ENCODE data around the gene OTOP1.
"Not testable (repeated sequence)": the region's sequence is repeated elsewhere in the genome, so short reads cannot be mapped to it uniquely, and the experiment has no call there.

The OTOP1 gene

DNA sequence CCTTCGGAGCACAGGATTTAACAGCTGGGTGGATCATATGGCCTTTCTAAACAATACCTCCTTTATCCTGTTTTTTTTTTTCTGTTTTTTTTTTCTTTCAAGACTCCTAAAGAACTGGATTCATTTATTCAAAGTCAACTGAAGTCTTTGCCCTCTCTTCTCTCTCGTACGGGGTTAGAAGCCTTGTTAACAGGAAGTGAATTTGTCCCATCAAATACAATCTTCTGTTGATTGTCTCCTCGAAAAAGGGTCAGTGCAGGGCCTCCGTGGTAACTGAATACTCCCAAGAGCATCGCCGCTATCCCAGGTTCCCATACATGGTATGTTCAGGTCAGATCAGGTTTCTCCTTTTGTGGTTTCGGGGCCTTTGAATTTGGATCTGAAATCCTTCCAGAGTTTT, 23.1 kb upstream of the OTOP1 start:
- Mint-ChIP-seq H3K9me3 (no peaks in the 10 kb centered on the region), H3K36me3 (ENCODE audit: low read depth) (peaks cover 10% of the 10 kb centered on the region), H3K4me3 (peak overlapping the region; percentile 28), H3K27ac (no peak overlapping the region), H3K4me1 (ENCODE audit: low read depth) (peaks cover 13% of the 10 kb centered on the region), H3K27me3 (ENCODE audit: low read depth) (no peaks in the 10 kb centered on the region)
- no peak for DNase-seq (ENCODE audit: low spot score)

DNA sequence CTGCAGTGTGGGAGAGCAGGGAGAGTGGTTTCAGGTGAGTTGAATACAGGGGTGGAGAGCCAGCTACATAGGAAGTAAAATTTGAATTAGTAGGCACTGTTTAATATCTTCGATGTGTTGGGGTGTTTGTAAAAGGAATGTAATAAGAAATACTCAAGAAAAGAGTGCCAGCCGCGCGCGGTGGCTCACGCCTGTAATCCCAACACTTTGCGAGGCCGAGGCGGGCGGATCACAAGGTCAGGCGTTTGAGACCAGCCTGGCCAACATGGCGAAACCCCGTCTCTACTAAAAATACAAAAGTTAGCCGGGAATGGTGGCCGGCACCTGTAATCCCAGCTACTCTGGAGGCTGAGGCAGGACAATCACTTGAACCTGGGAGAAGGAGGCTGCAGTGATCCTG, 22.6 kb upstream of the OTOP1 start:
- Mint-ChIP-seq H3K4me1 (ENCODE audit: low read depth) (peaks cover 13% of the 10 kb centered on the region), H3K36me3 (ENCODE audit: low read depth) (peaks cover 10% of the 10 kb centered on the region), H3K4me3 (peak overlapping the region; percentile 95)
- not testable (repeated sequence) for DNase-seq (ENCODE audit: low spot score); H3K27me3 Mint-ChIP-seq (ENCODE audit: low read depth); H3K9me3 Mint-ChIP-seq; H3K27ac Mint-ChIP-seq

DNA sequence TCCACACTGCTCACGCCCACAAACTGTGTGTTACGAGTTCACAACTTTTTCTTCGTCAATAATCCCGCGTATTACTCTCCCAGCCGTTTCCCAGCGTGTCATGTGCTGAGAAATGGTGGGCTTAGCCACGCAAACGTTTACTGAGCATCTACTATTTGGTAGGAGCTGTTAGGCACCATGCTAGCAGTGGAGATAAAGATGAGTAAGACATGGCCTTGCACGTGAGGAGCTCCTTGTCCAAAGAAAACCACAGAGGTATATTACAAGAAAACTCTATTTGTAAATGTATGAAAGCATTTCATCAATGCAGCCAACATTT, 22.1 kb upstream of the OTOP1 start:
- H3K27ac Mint-ChIP-seq = peak overlapping the region; percentile 97
- no peaks in the 10 kb centered on the region for H3K27me3 Mint-ChIP-seq (ENCODE audit: low read depth)
- DNase-seq (ENCODE audit: low spot score) = no peak
- H3K36me3 Mint-ChIP-seq (ENCODE audit: low read depth) = peaks cover 10% of the 10 kb centered on the region
- H3K9me3 Mint-ChIP-seq = no peaks in the 10 kb centered on the region
- H3K4me3 Mint-ChIP-seq = peak overlapping the region; percentile 95
- peaks cover 13% of the 10 kb centered on the region for H3K4me1 Mint-ChIP-seq (ENCODE audit: low read depth)

DNA sequence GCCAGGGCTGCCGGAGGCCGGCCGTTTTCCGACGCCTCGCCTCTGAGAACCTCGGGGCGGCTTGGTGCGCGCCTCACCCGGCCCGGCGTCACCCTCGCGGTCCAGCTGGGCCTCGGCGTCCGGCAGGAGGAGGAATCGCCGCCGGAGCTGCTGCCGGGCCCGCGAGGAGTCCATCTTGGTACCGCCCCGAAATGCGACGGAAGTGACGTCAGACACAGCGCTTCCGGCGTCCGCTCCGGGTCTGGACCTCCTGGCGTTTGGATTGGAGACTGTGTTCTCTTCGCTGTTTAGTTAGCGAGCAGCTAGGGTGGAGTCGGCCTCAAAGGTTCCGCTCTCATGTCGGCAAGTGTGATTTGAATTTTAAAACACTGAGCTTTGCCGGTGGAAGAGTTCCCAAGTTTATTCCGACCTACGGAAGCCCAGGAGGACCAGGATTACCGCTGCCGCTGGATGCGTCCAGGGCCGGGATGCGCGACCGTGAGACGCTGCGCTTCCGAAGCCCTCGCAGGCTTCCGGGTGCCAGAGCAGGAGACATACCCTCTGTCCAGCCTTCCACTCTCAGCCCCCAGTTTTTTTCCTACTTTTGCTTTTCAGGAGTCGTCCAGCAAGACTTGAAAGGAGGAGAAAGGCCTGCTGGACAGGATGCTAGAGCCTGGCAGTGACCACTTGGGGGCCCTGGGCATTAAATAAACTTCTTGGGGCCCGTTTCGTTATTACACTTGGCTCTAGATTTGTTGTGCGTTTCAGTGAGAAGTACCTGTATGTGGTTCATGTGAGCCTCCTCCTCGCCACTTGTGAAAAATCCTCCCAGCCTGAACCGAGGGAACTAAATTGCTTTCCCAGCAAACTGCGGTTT, 21.5 kb upstream of the OTOP1 start, which contains the start of gene TMEM128:
Gene TMEM128 (minus strand): TSS at position 195 of the 856 bp plus-strand sequence. CDS start 21 bp downstream, at position 174.
- peak within 1 kb of the TSS; percentile 95 for H3K4me3 Mint-ChIP-seq
- DNase-seq (ENCODE audit: low spot score) = peak; percentile 91
- H3K4me1 Mint-ChIP-seq (ENCODE audit: low read depth) = peaks cover 13% of the 10 kb centered on the region

DNA sequence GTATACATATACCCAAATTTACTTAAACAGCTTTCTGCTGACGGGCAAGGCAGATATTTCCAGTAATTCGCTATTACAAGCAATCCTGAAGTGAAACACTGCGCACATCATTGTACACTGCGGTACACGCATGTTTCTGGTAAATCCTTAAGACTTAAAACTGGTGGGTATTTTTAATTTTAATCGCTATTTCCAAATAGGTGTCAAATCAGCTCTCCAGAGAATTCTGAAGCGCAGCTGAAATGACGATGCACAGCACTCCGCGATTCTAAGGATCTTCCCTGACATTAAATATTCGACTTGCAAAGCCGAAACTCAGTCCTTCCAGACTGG, 20.9 kb upstream of the OTOP1 start:
- H3K9me3 Mint-ChIP-seq = no peaks in the 10 kb centered on the region

More for the DNA sequence above, 21.5 kb upstream of the OTOP1 start, which contains the start of gene TMEM128:
- H3K27ac Mint-ChIP-seq = peak within 1 kb of the TSS; percentile 97
- no peaks in the 10 kb centered on the region for H3K27me3 Mint-ChIP-seq (ENCODE audit: low read depth)
- peaks cover 10% of the 10 kb centered on the region for H3K36me3 Mint-ChIP-seq (ENCODE audit: low read depth)
- no peaks in the 10 kb centered on the region for H3K9me3 Mint-ChIP-seq

DNA sequence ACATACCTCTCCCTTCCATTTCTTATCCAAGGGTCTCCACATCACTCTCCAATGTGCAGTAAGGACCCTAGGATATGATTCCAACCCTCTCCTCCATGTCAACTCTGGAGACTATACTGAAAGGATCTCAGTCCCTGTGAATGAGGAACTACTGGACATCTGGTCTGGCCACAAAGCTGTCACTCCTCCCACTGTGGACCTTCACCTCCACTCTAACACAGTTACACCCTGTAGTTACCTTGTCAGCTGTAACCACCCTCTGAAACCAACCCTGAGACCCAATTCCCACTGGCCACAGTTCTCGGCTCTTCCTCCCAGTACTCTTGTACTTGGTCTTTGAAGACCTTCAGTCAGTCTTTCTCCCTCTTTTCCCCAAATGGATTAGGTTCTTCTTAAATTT, 18.4 kb upstream of the OTOP1 start:
- H3K36me3 Mint-ChIP-seq (ENCODE audit: low read depth) = peaks cover 17% of the 10 kb centered on the region
- DNase-seq (ENCODE audit: low spot score) = no peak
- H3K27me3 Mint-ChIP-seq (ENCODE audit: low read depth) = no peaks in the 10 kb centered on the region
- H3K27ac Mint-ChIP-seq = peak overlapping the region; percentile 11
- no peaks in the 10 kb centered on the region for H3K9me3 Mint-ChIP-seq
- H3K4me1 Mint-ChIP-seq (ENCODE audit: low read depth) = peaks cover 13% of the 10 kb centered on the region
- H3K4me3 Mint-ChIP-seq = no peak overlapping the region

More for the DNA sequence above, 20.9 kb upstream of the OTOP1 start:
- peaks cover 10% of the 10 kb centered on the region for H3K36me3 Mint-ChIP-seq (ENCODE audit: low read depth)
- peak overlapping the region; percentile 97 for H3K27ac Mint-ChIP-seq
- H3K27me3 Mint-ChIP-seq (ENCODE audit: low read depth) = no peaks in the 10 kb centered on the region
- DNase-seq (ENCODE audit: low spot score) = no peak
- peaks cover 13% of the 10 kb centered on the region for H3K4me1 Mint-ChIP-seq (ENCODE audit: low read depth)
- peak overlapping the region; percentile 95 for H3K4me3 Mint-ChIP-seq

DNA sequence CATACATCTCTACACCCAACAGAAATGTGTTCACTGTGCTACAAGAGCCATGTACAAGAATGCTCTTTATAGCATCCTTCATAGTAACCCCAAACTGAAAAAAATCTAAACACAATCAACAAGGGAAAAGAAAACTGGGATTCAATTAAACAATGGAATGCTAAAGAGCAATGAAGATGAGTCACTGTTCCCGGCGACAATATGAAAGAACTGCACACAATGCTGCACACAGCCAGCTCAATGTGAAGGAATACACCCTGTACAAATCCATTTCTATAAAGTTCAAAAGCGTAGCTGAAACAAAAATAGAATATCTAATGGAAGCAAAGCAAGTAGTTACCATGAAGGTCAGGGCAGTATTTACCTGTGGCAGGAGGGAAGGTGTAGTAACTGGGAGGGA, 12.8 kb upstream of the OTOP1 start:
- H3K4me1 Mint-ChIP-seq (ENCODE audit: low read depth); H3K27ac Mint-ChIP-seq; H3K9me3 Mint-ChIP-seq; H3K4me3 Mint-ChIP-seq; H3K27me3 Mint-ChIP-seq (ENCODE audit: low read depth); DNase-seq (ENCODE audit: low spot score): not testable (repeated sequence)
- H3K36me3 Mint-ChIP-seq (ENCODE audit: low read depth) = peaks cover 26% of the 10 kb centered on the region

DNA sequence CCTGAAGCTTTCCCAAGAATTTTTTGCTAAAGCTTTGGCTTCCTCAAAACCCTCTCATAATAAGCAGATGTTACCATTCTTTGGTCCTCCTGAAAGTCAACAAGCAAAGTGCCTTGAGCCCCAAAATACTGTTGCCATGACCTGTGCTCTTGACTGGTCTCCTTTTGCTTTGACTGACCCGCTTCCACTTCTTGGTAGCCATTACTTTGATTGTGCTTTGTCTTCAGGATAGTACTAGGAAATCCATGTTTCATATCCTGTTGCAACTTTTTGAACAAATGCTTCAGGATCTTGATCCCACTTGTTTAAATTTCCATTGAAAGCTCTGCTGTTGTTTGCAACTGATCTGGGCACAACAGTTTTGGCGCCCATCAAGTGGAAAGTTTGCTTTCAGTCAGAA, 6.9 kb upstream of the OTOP1 start:
- peaks cover 7% of the 10 kb centered on the region for H3K27me3 Mint-ChIP-seq (ENCODE audit: low read depth)
- no peaks in the 10 kb centered on the region for H3K9me3 Mint-ChIP-seq
- no peak overlapping the region for H3K4me3 Mint-ChIP-seq
- H3K36me3 Mint-ChIP-seq (ENCODE audit: low read depth) = peaks cover 7% of the 10 kb centered on the region
- no peak overlapping the region for H3K27ac Mint-ChIP-seq
- no peak for DNase-seq (ENCODE audit: low spot score)
- H3K4me1 Mint-ChIP-seq (ENCODE audit: low read depth) = no peaks in the 10 kb centered on the region

DNA sequence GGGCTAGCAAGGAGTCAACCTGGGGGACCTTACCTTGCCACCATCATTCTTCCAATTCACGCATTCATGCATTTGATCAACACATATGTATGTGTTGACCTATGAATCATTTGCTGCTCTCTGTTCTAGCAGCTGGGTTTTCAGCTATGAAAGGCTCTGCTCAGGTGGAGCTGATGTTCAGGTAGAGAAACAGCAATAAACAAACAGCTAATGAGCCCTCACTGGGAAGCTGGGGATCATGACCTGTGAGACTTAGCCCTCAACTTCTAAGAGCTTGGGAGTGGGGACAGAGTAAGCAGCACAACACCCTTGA, 1.6 kb upstream of the OTOP1 start:
- peaks cover 47% of the 10 kb centered on the region for H3K27me3 Mint-ChIP-seq (ENCODE audit: low read depth)
- H3K4me3 Mint-ChIP-seq = no peak overlapping the region
- H3K9me3 Mint-ChIP-seq = no peaks in the 10 kb centered on the region
- H3K27ac Mint-ChIP-seq = no peak overlapping the region
- H3K36me3 Mint-ChIP-seq (ENCODE audit: low read depth) = peaks cover 7% of the 10 kb centered on the region
- peaks cover 2% of the 10 kb centered on the region for H3K4me1 Mint-ChIP-seq (ENCODE audit: low read depth)
- no peak for DNase-seq (ENCODE audit: low spot score)

DNA sequence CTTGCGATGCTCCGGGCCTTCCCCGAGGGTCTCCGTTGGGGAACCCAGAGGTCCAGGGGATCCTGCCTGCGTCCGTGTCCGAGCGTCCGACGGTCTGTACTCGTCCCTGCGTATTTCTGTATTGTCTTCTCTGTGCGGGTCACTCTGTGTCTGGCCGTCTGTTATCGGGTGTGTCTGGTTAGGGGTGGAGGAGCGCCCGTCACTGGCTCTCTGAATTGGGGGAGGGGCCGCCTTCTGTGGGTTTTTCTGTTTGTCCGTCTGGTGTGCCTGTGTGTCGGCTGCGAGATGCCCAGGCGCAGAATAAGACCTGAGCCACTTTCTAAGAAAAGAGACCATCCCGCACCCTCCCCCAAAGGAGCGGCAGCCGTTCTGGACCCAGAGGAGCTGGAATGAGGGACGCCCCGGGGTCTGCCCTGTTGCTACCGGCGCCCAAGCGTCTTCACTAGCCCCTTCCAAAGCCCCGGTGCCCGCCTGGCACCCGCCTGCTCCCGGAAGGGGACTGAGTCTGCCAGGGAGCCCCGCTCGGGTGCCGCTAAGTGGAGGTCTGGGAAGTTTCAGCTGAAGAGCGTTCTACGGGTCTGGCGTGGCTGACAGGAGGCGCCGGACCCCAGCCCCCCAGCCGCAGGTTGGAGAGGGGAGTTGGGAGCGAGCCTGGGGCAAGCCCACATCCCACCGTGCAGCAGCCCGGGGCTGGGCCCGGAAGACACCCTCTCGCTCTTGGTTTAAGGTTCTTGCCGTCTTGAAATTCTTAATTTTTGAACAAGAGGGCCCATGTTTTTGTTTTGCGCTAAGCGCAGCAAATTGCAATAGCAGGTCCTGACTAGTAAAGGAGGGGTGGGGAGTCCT, 1.0 kb upstream of the OTOP1 start:
- H3K4me1 Mint-ChIP-seq (ENCODE audit: low read depth) = peaks cover 2% of the 10 kb centered on the region
- H3K27me3 Mint-ChIP-seq (ENCODE audit: low read depth) = peaks cover 52% of the 10 kb centered on the region
- DNase-seq (ENCODE audit: low spot score) = no peak
- no peak overlapping the region for H3K4me3 Mint-ChIP-seq
- H3K36me3 Mint-ChIP-seq (ENCODE audit: low read depth) = peaks cover 7% of the 10 kb centered on the region
- H3K27ac Mint-ChIP-seq = no peak overlapping the region
- H3K9me3 Mint-ChIP-seq = no peaks in the 10 kb centered on the region

DNA sequence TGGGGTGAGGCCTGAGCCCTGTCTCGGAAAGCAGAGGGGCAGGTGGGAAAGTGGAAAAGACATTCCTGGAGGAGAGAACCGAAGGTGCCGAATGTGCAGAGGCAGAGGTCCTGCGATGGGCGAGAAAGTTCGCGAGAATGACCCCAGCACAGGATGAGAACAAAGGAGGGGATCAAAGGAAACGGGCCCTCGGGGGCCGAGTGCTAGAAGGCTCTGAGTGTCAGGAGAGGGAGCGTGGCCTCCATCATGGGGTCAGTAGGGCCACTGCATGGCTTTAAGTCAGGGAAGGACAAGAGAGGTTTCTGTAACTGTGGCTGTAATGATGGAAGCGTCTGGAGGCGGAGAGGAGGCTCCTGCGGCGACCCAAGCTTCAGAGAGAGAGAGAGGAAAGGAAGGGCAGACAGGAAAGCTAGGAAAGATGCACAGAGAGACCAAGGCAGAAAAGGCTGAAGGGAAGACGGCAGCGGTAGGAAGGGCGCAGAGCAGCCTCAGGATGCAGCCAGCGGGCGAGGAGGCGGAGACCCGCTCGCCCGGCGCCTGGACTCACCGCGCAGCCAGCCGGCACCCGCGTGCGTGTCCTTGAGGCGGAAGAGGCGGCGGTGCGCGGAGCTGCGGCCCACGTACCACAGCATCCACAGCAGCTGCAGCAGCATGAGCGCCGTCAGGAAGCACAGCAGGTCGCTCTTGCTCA, 669 bp downstream of the OTOP1 start:
- Mint-ChIP-seq H3K9me3 (no peaks in the 10 kb centered on the region), H3K4me1 (ENCODE audit: low read depth) (peaks cover 2% of the 10 kb centered on the region), H3K4me3 (no peak overlapping the region), H3K27ac (no peak overlapping the region), H3K36me3 (ENCODE audit: low read depth) (peaks cover 7% of the 10 kb centered on the region), H3K27me3 (ENCODE audit: low read depth) (peaks cover 52% of the 10 kb centered on the region)
- no peak for DNase-seq (ENCODE audit: low spot score)

DNA sequence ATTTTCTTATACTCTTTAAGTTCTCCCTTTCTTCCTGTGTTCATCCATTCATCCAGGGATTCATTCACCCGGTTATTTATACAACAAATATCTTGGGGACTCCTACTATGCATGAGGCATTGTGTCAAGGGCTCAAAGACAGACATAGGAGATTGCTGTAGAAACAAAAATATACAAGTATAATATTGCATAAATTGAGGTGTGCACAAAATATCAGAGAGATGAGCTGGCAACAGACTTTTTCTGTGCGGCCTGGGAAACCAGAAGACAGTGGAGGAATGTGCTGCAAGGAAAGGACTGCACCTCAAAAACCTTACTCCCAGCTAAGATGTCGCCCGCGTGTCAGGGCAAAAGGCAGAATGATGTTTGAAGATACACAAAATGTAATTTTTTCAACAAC, 9.6 kb downstream of the OTOP1 start:
- Mint-ChIP-seq H3K36me3 (ENCODE audit: low read depth) (no peaks in the 10 kb centered on the region), H3K4me1 (ENCODE audit: low read depth) (no peaks in the 10 kb centered on the region), H3K27me3 (ENCODE audit: low read depth) (peaks cover 4% of the 10 kb centered on the region), H3K27ac (no peak overlapping the region), H3K9me3 (no peaks in the 10 kb centered on the region), H3K4me3 (no peak overlapping the region)
- no peak for DNase-seq (ENCODE audit: low spot score)

DNA sequence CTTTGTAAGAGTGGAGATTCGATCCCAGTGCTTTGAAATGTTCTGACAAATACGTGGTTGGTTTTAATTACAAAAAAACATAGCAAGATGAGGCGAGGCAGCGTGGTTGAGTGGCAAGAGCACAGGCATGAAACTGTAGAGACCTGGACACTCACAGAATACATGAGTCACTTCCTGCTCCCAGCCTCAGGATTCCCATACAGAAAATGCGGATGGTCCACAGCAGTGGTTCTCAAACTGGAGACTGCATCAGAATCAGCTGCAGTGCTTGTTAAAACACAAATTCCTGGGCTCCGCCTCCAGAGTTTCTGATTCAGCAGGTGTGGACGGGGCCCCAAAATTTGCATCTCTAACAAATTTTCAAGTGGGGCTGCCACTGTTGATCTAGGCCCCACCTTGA, 10.1 kb downstream of the OTOP1 start:
- H3K4me3 Mint-ChIP-seq = no peak overlapping the region
- DNase-seq (ENCODE audit: low spot score) = no peak
- H3K9me3 Mint-ChIP-seq = no peaks in the 10 kb centered on the region
- no peaks in the 10 kb centered on the region for H3K36me3 Mint-ChIP-seq (ENCODE audit: low read depth)
- no peaks in the 10 kb centered on the region for H3K4me1 Mint-ChIP-seq (ENCODE audit: low read depth)
- H3K27ac Mint-ChIP-seq = no peak overlapping the region
- H3K27me3 Mint-ChIP-seq (ENCODE audit: low read depth) = peaks cover 4% of the 10 kb centered on the region

DNA sequence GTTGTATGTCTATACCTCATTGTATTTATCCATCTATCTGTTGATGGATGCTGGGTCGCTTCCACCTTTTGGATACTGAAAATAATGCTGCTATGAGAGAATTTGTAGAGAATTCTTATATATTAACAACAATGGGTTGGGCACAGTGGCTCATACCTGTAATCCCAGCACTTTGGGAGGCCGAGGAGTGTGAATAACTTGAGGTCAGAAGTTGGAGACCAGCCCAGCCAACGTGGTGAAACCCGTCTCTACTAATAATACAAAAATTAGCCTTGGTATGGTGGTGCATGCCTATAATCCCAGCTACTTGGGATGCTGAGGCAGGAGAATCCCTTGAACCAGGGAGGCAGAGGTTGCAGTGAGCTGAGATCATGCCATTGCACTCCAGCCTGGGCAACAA, 13.1 kb downstream of the OTOP1 start:
- H3K9me3 Mint-ChIP-seq; H3K27me3 Mint-ChIP-seq (ENCODE audit: low read depth); H3K36me3 Mint-ChIP-seq (ENCODE audit: low read depth); DNase-seq (ENCODE audit: low spot score); H3K27ac Mint-ChIP-seq; H3K4me3 Mint-ChIP-seq; H3K4me1 Mint-ChIP-seq (ENCODE audit: low read depth): not testable (repeated sequence)
